GM12878 (cell line): ENCODE measurements around the gene TLCD3B. TPM values are rescaled to one million over a fixed set of nuclear protein-coding genes. Genes with fewer than 3 reads are reported as not detected.

Experiments used
- ATAC-seq: fragments of 200-7000 bp; cut with Tn5 transposase; 3 replicates; pipeline ENCODE4 v1.9.1; 2020; ENCODE audit warnings: mild to moderate bottlenecking, moderate library complexity
- BruUV-seq: library from RNA; stranded (reverse); fragments of 400-500 nt; replicated peaks from 2 replicates; lab custom pipeline; 2021; lab: Mats Ljungman, UMichigan
- CTCF ChIA-PET: fragments of 300-600 bp; sonication (Branson Sonifier 250); formaldehyde crosslinking; extraction: SDS; loops from one replicate; lab custom pipeline; 2021; ENCODE audit warnings: inconsistent platforms; lab: Yijun Ruan, JAX
- POLR2A ChIA-PET: fragments of 350-600 bp; formaldehyde crosslinking; extraction: SDS; loops from one replicate; lab custom pipeline; 2021; ENCODE audit warnings: inconsistent platforms; lab: Charles Lee
- RAD21 ChIA-PET: fragments of 300-600 bp; sonication (Branson Sonifier 250); formaldehyde crosslinking; loops from one replicate; lab custom pipeline; 2023; ENCODE audit warnings: antibody characterized with exemption; ENCODE audit not compliant: unreplicated experiment; lab: Charles Lee
- SMC1A ChIA-PET: fragments of 300-600 bp; sonication (Branson Sonifier 250); formaldehyde crosslinking; loops from one replicate; lab custom pipeline; 2023; ENCODE audit not compliant: unreplicated experiment, uncharacterized antibody; lab: Charles Lee
- DNase-seq: peaks from one replicate; pipeline ENCODE4 v3.0.0-alpha.2; 2011; ENCODE audit warnings: low read depth, low spot score
- FAIRE-seq: peaks from 3 replicates; lab custom pipeline; 2011; peaks lifted over from hg19 to GRCh38; lab: Jason Lieb, UNC
- H2AFZ ChIP-seq: 2 replicates; pipeline ENCODE4 v1.6.0; 2011; ENCODE audit warnings: low read depth, low read length, control low read depth; ENCODE audit not compliant: control insufficient read depth
- H3K27ac ChIP-seq: 2 replicates; pipeline ENCODE4 v1.5.1; 2011; ENCODE audit warnings: control low read depth; ENCODE audit not compliant: control insufficient read depth, insufficient read depth
- H3K27me3 ChIP-seq, 2 experiments: replicated peaks in 1 of 2; 2 replicates each; pipeline versions ENCODE4 v1.6.0 to v1.6.1; 2011; ENCODE audit warnings: low read length in 1 of 2; ENCODE audit not compliant: control insufficient read depth in 2 of 2, insufficient read depth in 2 of 2
- H3K36me3 ChIP-seq, 2 experiments: 2 replicates each; pipeline ENCODE4 v1.5.1; 2011; ENCODE audit warnings: low read length in 1 of 2; ENCODE audit not compliant: control insufficient read depth in 2 of 2, insufficient read depth in 2 of 2
- H3K4me1 ChIP-seq: 2 replicates; pipeline ENCODE4 v1.6.1; 2011; ENCODE audit warnings: mild to moderate bottlenecking, low read length, moderate library complexity, mixed read lengths; ENCODE audit not compliant: control insufficient read depth, insufficient read depth
- H3K4me2 ChIP-seq: 2 replicates; pipeline ENCODE4 v1.6.0; 2011; ENCODE audit warnings: control low read depth; ENCODE audit not compliant: control insufficient read depth, insufficient read depth
- H3K4me3 ChIP-seq: fragments of 200-600 bp; sonication (generic); 2 replicates; pipeline ENCODE4 v1.5.1; 2016
- H3K79me2 ChIP-seq: 2 replicates; pipeline ENCODE4 v1.6.0; 2011; ENCODE audit warnings: low read length; ENCODE audit not compliant: control insufficient read depth, insufficient read depth
- H3K9ac ChIP-seq: 2 replicates; pipeline ENCODE4 v1.8.0; 2011; ENCODE audit warnings: low read length, control low read depth, mixed read lengths; ENCODE audit not compliant: control insufficient read depth, insufficient read depth
- H3K9me3 ChIP-seq: replicated peaks from 3 replicates; pipeline ENCODE4 v1.5.1; 2011; ENCODE audit warnings: mild to moderate bottlenecking, low read length; ENCODE audit not compliant: control insufficient read depth, insufficient read depth
- H4K20me1 ChIP-seq: 2 replicates; pipeline ENCODE4 v1.6.0; 2011; ENCODE audit not compliant: control insufficient read depth, insufficient read depth
- BRCA1 ChIP-seq: IDR thresholded peaks from 2 replicates; pipeline ENCODE4 v1.6.1; 2011; ENCODE audit warnings: low read depth, low read length, improper control_type of control experiment
- CHD4 ChIP-seq: fragments of 200-600 bp; sonication (generic); IDR thresholded peaks from 2 replicates; pipeline ENCODE4 v1.6.1; 2016; ENCODE audit warnings: mild to moderate bottlenecking
- NFYB ChIP-seq: IDR thresholded peaks from 2 replicates; pipeline ENCODE4 v1.6.1; 2011; ENCODE audit warnings: low read depth, mild to moderate bottlenecking, low read length, improper control_type of control experiment, moderate library complexity; ENCODE audit not compliant: insufficient read depth
- RAD21 ChIP-seq: IDR thresholded peaks from 2 replicates; pipeline ENCODE4 v1.6.1; 2011; ENCODE audit warnings: mild to moderate bottlenecking, low read depth, low read length, moderate library complexity; ENCODE audit not compliant: insufficient read depth
- SMC3 ChIP-seq: IDR thresholded peaks from 2 replicates; pipeline ENCODE4 v1.6.1; 2011; ENCODE audit warnings: low read length, improper control_type of control experiment, borderline replicate concordance
- YY1 ChIP-seq: IDR thresholded peaks from 2 replicates; pipeline ENCODE4 v1.6.1; 2011; ENCODE audit warnings: low read depth, mild to moderate bottlenecking, low read length
- WGBS: methylation state at CpG from one replicate; pipeline ENCODE4 v1.1.6; 2016; ENCODE audit warnings: low lambda C conversion rate; ENCODE audit not compliant: insufficient replicate concordance, insufficient coverage; ENCODE audit errors: missing lambda C conversion rate; 5-methylcytosine and 5-hydroxymethylcytosine counted together
- in situ Hi-C: fragments of 300-500 bp; cut with MboI; formaldehyde crosslinking; loops from 9 replicates; pipeline ENCODE4 v1.14.3; 2018; ENCODE audit warnings: mixed read lengths
- intact Hi-C: fragments of 100-400 bp; cut with micrococcal nuclease; formaldehyde crosslinking; loops from one replicate; pipeline ENCODE4 v1.14.2; 2022; ENCODE audit not compliant: unreplicated experiment
- polyA plus RNA-seq, 11 experiments: library from polyadenylated mRNA; depleted of rRNA in 4 of 11; unstranded in 6 of 11; stranded (reverse) in 5 of 11; fragments of >200 nt; fragmentation: Nextera tagmentation in 4 of 11; fragmentation: Illumina TruSeq in 1 of 11; extraction: Ambion mirVana in 4 of 11; extraction: Trizol in 1 of 11; gene quantifications; 1 replicate in 1 of 11; 2 replicates in 10 of 11; pipeline versions ENCODE4 v1.2.1 to v1.2.3, GENCODE V29; 2011 to 2016; ENCODE audit warnings: inconsistent platforms in 2 of 11, missing spikeins in 2 of 11, low read depth in 1 of 11
- total RNA-seq, 4 experiments: library from RNA; depleted of rRNA in 3 of 4; stranded (reverse); fragments of >200 nt in 3 of 4; fragmentation: Illumina TruSeq in 1 of 4; extraction: Trizol in 1 of 4; gene quantifications; 2 replicates each; pipeline versions ENCODE4 v1.2.1 to v1.2.3, GENCODE V29; 2013 to 2021
- TF ChIP-seq, protein P1 (sequence below), 3 experiments: IDR thresholded peaks in 2 of 3; conservative IDR thresholded peaks in 1 of 3; 2 replicates each; pipeline ENCODE4 v1.5.1; 2011; ENCODE audit warnings: low read depth in 3 of 3, low read length in 3 of 3, mild to moderate bottlenecking in 3 of 3, control low read depth in 2 of 3, moderate library complexity in 2 of 3, inconsistent platforms in 1 of 3, mixed read lengths in 1 of 3; ENCODE audit not compliant: control insufficient read depth in 2 of 3, insufficient read depth in 1 of 3; ENCODE audit errors: extremely low read depth in 1 of 3

The TLCD3B gene
- total and polyA plus RNA-seq, 10 of the 15 experiments (the other 5 are each of a cell fraction or from before 2014, with no cell fraction given): 0.05 to 0.51 (median 0.18) TPM; not detected in 4

DNA sequence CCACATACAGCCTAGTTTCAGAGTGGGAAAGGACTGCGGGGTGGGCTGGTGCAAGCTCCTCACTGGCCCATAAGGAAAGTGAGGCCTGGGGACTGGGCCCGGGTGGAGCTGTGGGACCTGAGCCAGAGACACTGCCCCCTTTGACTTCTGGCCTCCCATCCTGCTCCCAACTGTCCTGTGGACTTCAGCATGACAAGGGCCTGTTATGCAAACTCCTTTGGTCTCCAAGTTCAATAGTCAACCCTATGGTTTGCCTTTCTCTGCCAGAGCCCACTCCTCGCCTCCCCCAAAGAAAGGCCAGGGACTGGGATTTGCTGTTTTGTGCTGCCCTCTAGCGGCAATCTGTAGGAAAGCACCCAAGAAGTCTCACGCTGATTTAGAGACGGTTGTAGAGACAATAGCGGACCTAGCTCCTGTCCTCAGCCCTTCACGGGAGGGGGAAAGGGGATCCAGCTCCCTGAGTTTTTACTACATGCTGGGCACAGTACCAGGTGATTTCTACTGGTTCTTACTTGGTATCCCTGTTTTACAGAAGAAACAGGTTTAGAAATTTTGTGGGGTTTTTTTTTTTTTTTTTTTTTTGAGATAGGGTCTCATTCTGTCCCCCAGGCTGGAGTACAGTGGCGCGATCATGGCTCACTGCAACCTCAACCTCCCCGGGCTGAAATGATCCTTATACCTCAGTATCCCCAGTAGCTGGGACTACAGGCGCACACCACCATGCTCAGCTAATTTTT lies 1.2 kb upstream of the TLCD3B start:
- ChIA-PET SMC1A (interaction anchor here (0.6 to 1.4 kb wide), 12 partner anchors 9 to 1017 kb away, joined by 3 to 4 read pairs (median 3); partner anchors contain the start of genes C16orf92 and TBX6), RAD21 (interaction anchor here (0.5 to 2.7 kb wide), 17 partner anchors 12 to 375 kb away, joined by 3 to 12 read pairs (median 4); partner anchors contain the start of genes ALDOA, ASPHD1, QPRT and TMEM219), CTCF (interaction anchor here (0.5 to 2.3 kb wide), 38 partner anchors 8 to 598 kb away, joined by 3 to 21 read pairs (median 4); partner anchors contain the start of genes ALDOA, C16orf92, HIRIP3 and INO80E), POLR2A (interaction anchor here (0.7 kb wide), 1 partner anchor 143 kb away, joined by 4 read pairs; no protein-coding TSS in a partner anchor)
- Histone ChIP-seq H3K9ac (no peak overlapping the region), H3K9me3 (no peaks in the 10 kb centered on the region), H3K4me3 (no peak overlapping the region), H3K36me3 (no peaks in the 10 kb centered on the region), H3K27ac (no peak overlapping the region), H3K4me2 (no peak overlapping the region), H3K27me3 (peaks cover 6 to 12% of the 10 kb centered on the region in 2 experiments; a peak in 3 of 4 replicates), H3K79me2 (no peaks in the 10 kb centered on the region), H4K20me1 (no peaks in the 10 kb centered on the region), H2AFZ (no peak overlapping the region), H3K4me1 (peaks cover 13% of the 10 kb centered on the region)
- DNase-seq (no peak), FAIRE-seq (peak; percentile 69), ATAC-seq (peak; percentile 77)
- peak; percentile 59 for TF ChIP-seq SMC3
- TF ChIP-seq NFYB: no peak
- no peak for TF ChIP-seq CHD4
- TF ChIP-seq, protein P1, sequence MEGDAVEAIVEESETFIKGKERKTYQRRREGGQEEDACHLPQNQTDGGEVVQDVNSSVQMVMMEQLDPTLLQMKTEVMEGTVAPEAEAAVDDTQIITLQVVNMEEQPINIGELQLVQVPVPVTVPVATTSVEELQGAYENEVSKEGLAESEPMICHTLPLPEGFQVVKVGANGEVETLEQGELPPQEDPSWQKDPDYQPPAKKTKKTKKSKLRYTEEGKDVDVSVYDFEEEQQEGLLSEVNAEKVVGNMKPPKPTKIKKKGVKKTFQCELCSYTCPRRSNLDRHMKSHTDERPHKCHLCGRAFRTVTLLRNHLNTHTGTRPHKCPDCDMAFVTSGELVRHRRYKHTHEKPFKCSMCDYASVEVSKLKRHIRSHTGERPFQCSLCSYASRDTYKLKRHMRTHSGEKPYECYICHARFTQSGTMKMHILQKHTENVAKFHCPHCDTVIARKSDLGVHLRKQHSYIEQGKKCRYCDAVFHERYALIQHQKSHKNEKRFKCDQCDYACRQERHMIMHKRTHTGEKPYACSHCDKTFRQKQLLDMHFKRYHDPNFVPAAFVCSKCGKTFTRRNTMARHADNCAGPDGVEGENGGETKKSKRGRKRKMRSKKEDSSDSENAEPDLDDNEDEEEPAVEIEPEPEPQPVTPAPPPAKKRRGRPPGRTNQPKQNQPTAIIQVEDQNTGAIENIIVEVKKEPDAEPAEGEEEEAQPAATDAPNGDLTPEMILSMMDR (IDR thresholded peaks at IDR 0.05 in 2 of 3, conservative IDR thresholded peaks at IDR 0.05 in 1 of 3; ENCODE audit: control insufficient read depth in 2 of 3, extremely low read depth in 1 of 3, insufficient read depth in 1 of 3, low read depth in 3 of 3, low read length in 3 of 3): peak; percentile 79 to 85 (median 84)
- peak; percentile 42; the same call in 1 of the 2 replicates for TF ChIP-seq YY1
- no peak for TF ChIP-seq BRCA1
- TF ChIP-seq RAD21: peak; percentile 88
- intact Hi-C loops (no loop called here), in situ Hi-C loops (no loop called here)
- 14% methylated on average over 12 of the region's 12 CpGs for WGBS
- no TSS peak for BruUV-seq
